GM12801 (cell line): ENCODE data around the gene PDZK1.

Source experiments
- CTCF ChIP-seq: IDR thresholded peaks from one replicate; pipeline ENCODE4 v1.5.1; 2011; ENCODE audit warnings: control low read depth; ENCODE audit not compliant: insufficient read length; ENCODE audit errors: extremely low read depth

The PDZK1 gene

GRCh38 chr1:145707183-145707867, at the start of gene PDZK1:
TSS of gene PDZK1 (minus strand) at chr1:145707368. CDS start at chr1:145688021, 19,347 bp downstream.
- TF ChIP-seq CTCF, result no peak

- no peak for TF ChIP-seq CTCF
Measured at GRCh38 chr1:145751491-145752037, 44.4 kb upstream of the PDZK1 start.

GRCh38 chr1:145750426-145750825, 43.3 kb upstream of the PDZK1 start:
- TF ChIP-seq CTCF, result no peak

- no peak for TF ChIP-seq CTCF
Measured at GRCh38 chr1:145747398-145748247, 40.5 kb upstream of the PDZK1 start.

- TF ChIP-seq CTCF, result no peak
Measured at GRCh38 chr1:145740269-145740668, 33.1 kb upstream of the PDZK1 start.

- TF ChIP-seq CTCF, result no peak
Measured at GRCh38 chr1:145736191-145736590, 29.0 kb upstream of the PDZK1 start.

- no peak for TF ChIP-seq CTCF
Measured at GRCh38 chr1:145730900-145731299, 23.7 kb upstream of the PDZK1 start.
